ENCODE data around the gene MAP2K6. TPM values are rescaled to one million over a fixed set of nuclear protein-coding genes. Genes with fewer than 3 reads are reported as not detected.

The MAP2K6 gene
- total RNA-seq, 1 experiment from 2014 or later, result 17.7 TPM

DNA sequence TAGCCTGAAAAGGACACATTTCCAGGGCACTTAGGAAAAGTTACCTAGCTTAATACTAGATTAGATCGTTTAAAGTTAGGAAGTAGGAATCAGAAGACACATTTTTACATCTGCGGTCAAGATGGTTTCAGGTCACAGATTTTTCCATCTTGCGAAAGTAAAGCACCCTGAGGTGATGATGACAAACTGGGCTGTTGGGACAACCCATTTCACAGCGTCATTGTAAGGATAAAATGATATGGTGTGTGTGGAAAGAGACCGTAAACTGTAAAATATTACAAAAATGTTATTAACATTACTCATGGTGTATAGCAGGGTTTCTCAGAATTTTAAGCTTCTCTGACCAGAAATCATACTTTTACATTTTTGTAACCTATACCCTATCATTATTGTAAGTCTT is 10.1 kb upstream of the MAP2K6 start:
- Histone ChIP-seq H2BK120ac (ENCODE audit: low read depth, low read length, poor library complexity, severe bottlenecking) (no peak overlapping the region), H4K8ac (replicated peaks; ENCODE audit: insufficient read length, low read depth, low read length) (no peak overlapping the region), H3K4ac (ENCODE audit: low read depth, low read length) (no peak overlapping the region), H3K4me2 (ENCODE audit: insufficient read depth, insufficient read length, low read length) (no peak overlapping the region), H3K18ac (ENCODE audit: insufficient read length, low read depth, low read length) (no peak overlapping the region), H3K23ac (ENCODE audit: insufficient read length, low read depth, low read length) (no peak overlapping the region), H3K4me1 (ENCODE audit: insufficient read depth, low read length) (no peaks in the 10 kb centered on the region), H2BK5ac (ENCODE audit: insufficient read length, low read length) (no peak overlapping the region), H2BK12ac (ENCODE audit: insufficient read length, low read depth, low read length) (no peak overlapping the region), H2BK15ac (ENCODE audit: low read depth, low read length) (no peak overlapping the region), H4K5ac (ENCODE audit: insufficient read length, low read depth, low read length) (no peak overlapping the region), H2BK20ac (ENCODE audit: low read depth, low read length, poor library complexity, severe bottlenecking) (no peak overlapping the region), H3K23me2 (ENCODE audit: insufficient read length, low read depth, low read length, poor library complexity, severe bottlenecking) (no peaks in the 10 kb centered on the region), H3K9me3 (ENCODE audit: control insufficient read depth, low read depth, low read length) (no peaks in the 10 kb centered on the region), H3K79me1 (ENCODE audit: insufficient read depth, low read depth, low read length, poor library complexity, severe bottlenecking) (no peaks in the 10 kb centered on the region), H3K14ac (ENCODE audit: insufficient read depth, low read length) (no peak overlapping the region), H3K79me2 (ENCODE audit: insufficient read depth, low read length) (no peaks in the 10 kb centered on the region), H4K20me1 (ENCODE audit: control insufficient read depth, insufficient read depth, insufficient read length) (no peaks in the 10 kb centered on the region), H4K91ac (ENCODE audit: insufficient read length, low read depth, low read length) (no peak overlapping the region), H3K27ac (ENCODE audit: insufficient read length, low read depth, low read length) (no peak overlapping the region), H3K27me3 (ENCODE audit: insufficient read depth, low read length) (no peaks in the 10 kb centered on the region), H3K56ac (ENCODE audit: insufficient read length, low read depth, low read length) (no peak overlapping the region), H3K9ac (ENCODE audit: extremely low read depth, insufficient read length, low read length) (no peak overlapping the region), H2AFZ (ENCODE audit: low read length) (no peak overlapping the region), H2AK5ac (ENCODE audit: insufficient read length, low read length) (no peak overlapping the region), H3T11ph (ENCODE audit: low read length) (no peak overlapping the region)
- no CpG with 5 or more reads among the region's 5 CpGs for WGBS (ENCODE audit: extremely low coverage, insufficient read length, low lambda C conversion rate)
- Mint-ChIP-seq H3K9me3 (peaks cover 5 to 9% of the 10 kb centered on the region in 2 experiments; a peak in 3 of 5 replicates), H3K4me1 (no peaks in the 10 kb centered on the region), H3K36me3 (ENCODE audit: insufficient read depth in 1 of 3, low read depth in 3 of 3) (peaks cover 0 to 10% (median 0%) of the 10 kb centered on the region in 3 experiments; a peak in 2 of 7 replicates), H3K27me3 (ENCODE audit: low read depth) (no peaks in the 10 kb centered on the region), H3K27ac (peak overlapping the region in 1 of 3 experiments; percentile 9; a peak in 1 of 7 replicates), H3K4me3 (no peak overlapping the region)
- no peak for DNase-seq
- TF ChIP-seq CTCF (conservative IDR thresholded peaks at IDR 0.05), result no peak
